HG02870 (cell line): ENCODE measurements around the gene DSCAM.

Experiments used
- ATAC-seq: cut with Tn5 transposase; IDR thresholded peaks from one replicate; pipeline ENCODE4 v1.9.1; 2021; ENCODE audit warnings: mild to moderate bottlenecking, moderate library complexity; ENCODE audit not compliant: unreplicated experiment

DSCAM gene

DNA sequence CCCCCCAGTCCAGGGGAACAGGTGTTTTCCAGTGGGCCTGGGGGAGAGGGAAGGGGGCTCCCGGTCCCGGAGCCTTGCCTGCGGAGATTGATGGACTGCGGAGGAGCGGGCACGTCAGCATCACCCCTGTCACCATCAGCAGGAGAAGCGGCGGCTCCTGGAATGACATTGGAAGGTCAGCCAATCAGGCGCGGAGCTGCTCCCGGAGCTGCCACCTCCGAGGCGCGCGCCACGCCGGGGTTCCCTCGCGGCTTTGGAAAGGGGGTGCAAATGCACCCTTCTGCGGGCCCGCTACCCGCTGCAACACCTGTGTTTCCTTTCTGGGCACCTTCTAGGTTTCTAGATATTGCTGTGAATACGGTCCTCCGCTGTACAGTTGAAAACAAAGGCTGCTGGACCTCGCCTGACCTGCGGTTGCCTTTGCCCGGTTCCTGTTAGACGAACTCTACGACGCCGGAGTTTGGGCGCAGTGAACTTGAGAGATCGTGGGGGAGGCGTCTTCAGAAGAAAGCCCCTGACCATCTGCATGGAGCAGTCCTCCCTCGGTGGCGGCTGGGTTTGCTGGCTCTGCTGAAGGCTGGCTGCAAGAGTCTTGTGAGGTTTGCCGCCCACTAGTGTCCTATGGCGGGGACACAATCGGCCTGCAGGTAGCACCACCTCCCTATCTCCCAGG, 5.3 kb downstream of the DSCAM start:
- no peak for ATAC-seq

DNA sequence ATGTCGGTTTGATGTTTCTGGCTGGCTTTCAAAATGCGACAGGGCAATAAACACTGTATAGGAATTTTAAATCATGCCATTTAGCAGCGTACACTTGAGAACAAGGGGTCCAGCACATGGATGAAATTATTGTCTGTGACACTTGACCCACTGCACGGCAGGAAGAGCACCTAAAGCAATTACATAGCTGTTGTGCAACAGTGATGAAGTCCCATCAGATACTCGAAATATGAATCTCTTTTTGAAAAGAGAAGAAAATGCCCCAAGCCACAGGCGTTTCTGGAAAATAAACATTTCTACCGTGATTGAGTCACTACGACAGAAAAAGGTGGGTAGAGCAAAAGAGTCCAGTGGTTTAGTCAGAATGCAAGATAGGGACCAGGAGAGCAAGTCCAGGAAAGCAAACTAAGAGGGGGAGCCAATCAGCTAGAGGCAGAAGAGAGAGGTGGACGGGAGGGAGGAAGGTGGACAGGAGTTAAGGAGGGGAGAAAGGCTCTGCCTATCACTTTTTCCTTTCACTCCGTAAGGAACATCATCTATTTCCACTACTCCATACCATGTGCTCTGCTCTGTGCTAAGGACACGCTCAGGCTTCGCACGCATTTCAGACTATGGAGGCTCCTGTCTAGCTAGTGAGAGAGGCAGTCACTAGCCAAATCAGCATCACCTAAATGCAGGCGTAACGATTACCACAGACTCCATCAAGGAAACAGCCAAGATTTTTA, 6.4 kb downstream of the DSCAM start:
- no peak for ATAC-seq

DNA sequence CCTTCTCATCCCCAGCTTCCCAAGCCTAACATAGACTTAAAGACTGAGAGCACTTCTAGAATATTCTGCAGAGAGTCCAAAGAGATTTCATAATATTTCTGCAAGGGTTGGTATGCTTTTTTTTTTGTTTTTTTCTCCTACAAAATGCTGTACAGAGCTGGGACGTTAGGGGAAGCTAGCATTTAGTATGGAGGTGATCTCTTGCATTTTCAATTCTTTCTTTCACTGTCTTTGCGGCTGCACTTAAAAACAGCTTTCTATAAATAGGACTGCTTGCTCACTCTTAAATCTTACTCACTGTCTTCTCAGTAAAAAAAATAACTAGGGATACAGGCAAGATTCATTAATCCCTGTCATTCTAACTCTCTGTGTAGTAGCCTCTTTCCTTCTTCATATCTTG, 7.4 kb downstream of the DSCAM start:
- no peak for ATAC-seq

DNA sequence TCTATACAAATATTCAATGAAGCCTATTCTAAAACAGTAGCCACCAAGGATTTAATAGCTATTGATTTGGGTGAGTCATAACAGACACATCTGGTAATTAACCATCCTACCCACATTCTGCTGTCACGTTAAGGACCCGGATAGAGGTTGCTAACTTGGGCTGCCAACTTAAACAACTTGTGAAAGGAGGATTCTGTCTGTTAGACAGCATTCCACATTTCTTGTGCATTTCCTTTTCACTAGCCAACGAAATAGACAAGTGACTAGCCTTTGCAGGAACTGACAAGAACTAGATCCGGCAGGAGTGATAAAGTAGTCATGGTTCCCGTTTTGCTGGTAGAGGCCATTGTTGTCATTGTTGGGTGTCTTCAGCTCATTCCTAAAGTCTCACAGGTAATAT, 9.5 kb downstream of the DSCAM start:
- no peak for ATAC-seq

DNA sequence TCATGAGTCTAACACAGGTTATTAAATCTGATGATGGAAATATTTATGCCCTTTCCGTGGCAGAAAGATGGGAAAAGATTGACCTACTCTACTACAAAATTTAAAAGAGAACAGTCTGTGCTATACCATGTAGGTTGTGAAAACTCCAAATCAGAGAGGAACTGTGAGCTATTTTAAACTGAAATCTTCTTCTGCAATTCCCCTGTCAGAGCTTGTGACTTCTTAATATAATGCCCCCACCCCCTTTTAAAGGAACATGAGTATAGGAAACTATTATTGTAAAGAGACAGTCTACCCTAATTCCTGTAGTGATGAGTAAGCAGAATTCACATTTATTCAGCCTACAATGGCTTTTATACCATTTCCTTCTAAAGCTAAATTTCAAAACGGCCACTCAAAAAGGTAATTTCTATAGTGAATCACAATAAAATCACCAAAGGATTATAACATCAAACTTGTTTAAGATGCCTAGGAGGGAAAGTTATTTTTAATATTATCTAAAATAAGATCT, 11.7 kb downstream of the DSCAM start:
- no peak for ATAC-seq

DNA sequence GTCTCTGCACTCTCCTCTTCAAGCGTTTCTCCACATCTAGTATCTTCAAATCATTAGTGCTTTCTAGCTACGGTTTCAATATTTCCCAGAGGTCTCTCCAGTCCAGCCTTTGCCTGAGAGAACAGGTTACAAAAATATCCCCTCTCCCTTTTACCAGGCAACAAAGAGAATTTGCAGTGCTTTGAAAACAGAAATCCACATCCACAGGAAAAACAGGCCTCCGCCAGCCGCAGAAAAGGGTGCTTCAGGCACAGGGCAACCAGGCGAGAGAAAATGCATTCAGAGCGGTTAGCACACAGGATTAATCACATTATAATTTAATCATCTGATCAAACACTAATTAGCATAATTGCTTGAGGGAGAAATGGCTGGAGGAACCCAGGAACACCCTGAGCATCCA, 13.8 kb downstream of the DSCAM start:
- no peak for ATAC-seq

DNA sequence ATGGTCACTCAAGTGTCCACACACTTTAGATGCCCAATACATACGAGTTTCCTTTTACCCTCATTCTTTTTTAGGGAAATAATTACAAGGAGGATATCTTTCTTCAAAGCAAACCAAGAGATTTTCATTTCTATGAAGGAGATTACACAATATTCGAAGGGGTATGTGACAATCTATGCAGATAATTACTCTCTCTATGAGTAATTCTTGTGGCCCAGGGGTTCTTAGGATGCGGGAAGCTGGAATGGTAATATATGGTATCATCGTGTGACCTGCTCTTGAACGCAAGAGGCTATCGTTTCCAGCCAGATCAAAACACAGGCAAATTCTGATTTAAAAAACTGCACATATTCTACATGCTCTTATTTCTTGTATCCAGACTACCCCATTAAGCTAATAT, 14.6 kb downstream of the DSCAM start:
- no peak for ATAC-seq

DNA sequence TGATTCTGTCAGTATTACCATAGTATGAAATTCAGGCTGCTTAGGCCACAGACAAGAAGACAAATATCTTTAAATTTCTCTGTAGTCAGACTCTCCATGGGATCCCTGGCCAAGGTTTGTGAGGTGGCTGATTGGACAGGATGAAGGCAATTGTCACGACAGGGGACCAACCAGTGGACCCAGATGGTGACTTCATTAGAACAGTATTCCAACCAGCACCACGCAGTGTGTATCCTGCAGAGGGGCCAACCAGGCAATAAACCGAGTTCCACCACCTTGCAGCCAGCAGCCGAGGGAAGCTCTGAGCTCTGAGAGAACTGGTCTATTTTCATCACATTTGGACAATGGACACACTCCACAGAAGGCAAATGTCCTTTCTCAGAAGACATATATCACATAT, 16.1 kb downstream of the DSCAM start:
- ATAC-seq: no peak

DNA sequence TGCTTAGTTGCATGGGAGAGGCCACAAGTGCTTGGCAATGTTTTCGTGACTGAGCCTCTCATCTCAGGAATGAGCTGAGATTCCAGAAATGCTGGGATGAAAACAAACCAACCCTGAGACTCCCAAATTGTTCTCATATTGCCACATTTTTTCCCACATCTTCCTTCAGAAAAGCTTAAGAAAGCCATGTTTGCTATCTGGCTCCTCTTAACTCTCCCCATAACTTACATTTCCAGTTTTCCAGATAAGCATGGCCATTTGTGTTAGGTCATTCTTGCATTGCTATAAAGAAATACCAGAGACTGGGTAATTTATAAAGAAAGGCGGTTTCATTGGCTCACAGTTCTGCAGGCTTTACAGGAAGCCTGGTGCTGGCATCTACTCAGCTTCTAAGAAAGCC, 17.2 kb downstream of the DSCAM start:
- no peak for ATAC-seq

DNA sequence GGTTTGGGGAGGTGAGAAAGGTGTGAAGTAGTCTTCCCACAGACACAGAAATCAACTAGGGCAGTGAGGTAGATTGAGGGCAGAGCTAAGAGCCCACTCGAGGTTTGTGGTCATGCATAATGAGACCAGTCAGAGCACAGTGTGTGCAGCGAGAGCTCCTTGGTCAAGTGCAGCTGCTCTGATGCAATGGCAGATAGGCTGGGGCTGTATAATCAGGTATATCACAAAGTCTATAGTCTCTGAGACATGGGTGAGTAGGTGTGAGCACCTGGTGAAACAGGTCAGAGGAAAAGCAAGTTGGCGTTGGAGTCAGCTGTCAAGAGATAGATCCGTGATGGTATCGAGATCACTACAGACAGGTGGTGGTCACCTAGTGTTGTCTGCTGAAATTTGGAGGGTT, 17.6 kb downstream of the DSCAM start:
- no peak for ATAC-seq

DNA sequence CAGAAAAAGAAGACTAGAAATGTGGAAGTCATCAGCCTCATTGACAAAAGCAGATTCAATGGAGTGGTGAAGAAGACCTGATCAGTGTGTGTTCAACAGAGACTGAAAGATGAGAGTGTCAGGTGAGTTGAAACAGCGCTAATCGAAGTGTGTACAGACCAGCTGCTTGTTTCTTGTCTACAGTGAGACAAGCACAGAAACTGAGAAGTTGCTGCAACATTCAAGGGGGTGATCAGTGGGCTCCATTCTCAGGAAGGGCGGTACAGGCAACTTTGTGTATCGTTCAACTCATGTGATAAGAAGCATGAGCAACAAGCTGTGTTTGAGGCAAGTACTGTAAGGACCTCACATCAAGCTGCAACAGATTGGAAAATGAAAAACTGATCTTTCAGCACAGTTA, 19.4 kb downstream of the DSCAM start:
- no peak for ATAC-seq

DNA sequence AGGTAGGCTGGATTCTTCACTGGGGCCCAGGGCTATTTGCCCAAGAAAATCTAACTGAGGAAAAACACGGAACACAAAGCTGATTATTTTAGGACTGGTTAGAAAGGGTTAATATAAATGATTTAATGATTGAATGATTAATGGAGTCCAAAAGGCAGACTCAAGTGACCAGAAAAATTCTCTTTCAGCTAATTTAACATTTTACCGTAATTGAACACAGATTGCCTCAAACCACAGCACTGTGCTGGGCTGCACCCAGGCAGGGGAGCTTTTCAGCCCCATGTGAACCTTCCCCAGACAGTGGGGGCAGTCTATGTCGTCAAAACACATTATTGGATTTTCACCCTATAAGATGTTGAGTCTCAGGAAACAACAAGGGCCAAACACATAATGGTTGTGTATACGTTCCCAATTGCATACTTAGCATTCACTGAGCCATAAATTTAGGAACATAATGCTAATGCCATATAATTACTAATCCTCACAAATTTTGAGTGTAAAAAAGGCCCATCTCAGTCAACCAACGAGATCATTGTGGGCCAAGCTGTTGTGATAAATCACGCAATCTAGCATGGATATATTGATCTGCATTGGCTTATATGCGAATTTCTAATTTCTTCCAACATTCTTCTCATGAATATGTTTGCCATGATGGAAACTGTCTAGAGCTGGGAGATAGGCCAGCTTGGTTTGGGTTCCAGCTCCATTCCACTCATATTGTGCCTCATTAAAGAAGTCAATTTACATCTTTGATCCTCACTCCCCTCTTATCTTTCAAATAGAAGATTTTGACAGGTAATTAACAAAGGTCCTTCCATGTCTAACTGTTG, 27.7 kb downstream of the DSCAM start:
- ATAC-seq: no peak

DNA sequence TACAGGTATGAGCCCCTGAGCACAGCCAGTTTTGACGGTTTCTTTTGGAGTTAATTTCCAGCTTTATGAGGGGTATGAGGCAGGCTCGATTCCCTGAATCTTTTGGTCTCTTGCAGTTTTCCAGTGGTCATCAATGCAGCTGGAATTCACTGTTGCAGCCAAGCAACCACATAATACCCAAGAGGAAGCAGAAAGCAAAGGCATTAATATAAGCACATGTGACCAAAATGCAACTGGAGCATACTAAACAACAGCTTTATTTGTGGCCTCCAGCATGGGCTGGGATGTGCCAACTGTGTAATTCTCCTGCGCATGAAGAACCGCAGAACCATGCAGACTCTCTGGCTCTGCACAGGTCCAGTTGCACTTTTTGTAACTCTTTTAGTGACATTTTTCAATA, 33.0 kb downstream of the DSCAM start:
- no peak for ATAC-seq

DNA sequence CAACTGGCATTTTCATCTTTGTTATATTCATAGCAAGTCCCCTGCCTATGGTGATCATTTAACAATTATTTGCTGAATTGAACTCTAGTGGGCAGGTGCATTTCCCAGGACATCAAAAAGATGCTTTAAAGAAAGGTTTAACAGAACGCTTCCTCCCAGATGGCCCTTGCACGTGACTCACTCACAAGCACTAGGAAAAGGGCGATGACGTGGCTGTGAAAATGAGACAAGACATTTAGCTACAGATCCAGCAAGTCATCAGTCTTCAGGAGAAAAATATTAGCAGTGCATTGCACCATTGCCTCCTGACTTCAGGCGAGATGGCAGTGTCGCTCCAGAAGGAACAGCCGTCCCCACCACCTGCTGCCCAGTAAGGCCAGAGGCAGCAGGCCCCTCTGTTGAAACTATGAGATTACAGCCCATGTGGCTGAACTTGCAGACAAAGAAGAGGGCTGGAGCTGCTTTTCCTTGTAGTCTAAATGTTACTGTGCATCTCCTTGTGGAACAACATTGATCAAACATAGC, 37.2 kb downstream of the DSCAM start:
- ATAC-seq: no peak

DNA sequence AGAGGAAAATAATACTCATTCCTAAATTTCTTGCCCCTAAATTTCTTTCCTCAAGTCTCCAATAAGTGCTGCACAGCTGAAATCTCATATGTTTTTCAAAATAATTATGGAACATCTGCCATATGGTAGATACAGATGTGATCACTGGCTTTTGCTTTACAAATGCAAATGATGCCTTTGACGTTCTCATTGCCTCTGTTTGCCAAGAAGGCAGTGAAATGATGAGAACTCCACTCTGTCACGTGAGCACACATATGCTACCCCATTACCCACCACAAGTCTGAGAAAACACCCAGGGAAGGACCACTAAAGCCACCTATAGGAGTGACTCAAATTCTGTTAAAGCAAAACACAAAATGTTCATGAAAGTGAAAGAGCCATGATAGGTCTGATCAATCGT, 43.9 kb downstream of the DSCAM start:
- no peak for ATAC-seq

DNA sequence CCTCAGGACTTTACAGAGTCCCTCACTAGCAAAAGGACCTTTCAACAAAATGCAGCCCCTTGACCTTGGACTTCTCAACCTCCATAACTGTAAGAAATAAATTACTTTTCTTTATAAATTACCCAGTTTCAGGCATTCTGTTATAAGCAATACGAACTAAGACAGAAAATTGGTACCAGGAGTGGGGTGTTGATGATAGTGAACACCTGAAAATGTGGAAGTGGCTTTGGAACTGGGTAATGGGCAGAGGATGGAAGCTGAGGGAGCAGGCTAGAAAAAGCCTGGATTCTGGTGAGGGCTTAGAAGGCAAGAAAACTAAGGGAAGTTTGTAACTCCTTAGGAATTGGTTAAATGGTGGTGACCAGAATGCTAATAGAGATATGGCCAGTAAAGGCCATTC, 46.8 kb downstream of the DSCAM start:
- ATAC-seq: no peak

DNA sequence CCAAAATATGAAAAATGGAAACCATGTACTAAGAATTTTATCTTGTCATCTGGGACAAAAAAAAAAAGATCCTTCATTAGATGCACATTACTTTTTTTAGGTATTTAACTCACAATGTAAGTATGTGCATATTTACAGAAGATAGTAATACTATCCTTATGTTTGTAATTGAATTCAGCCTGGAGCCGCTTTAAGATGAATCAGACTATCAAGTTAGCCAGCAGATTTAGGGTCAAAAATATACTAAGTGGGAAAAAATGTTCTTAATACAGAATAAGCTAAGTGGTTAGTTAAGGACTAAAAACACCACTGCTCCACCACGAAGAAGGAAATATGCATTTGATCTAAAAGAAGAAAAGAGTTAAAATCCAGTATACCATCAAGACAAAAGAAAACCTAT, 49.1 kb downstream of the DSCAM start:
- no peak for ATAC-seq

DNA sequence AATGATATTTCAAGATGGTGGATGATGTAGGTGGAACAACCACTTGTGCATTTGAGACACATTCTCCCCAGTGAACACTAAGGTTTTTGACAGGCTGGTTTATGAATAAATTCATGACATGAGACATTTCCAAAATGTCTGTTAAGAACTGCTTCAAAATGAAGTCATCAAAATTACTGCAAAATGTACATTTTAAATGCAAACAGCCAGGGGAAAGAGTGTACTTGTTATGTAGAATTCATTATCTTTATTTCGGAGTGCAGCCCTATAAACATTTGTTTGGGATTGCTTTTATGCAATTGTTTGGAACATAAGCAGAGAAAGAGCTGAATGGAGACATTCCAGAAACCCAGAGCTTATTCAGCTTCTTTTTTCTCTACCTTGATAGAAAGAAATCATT, 49.5 kb downstream of the DSCAM start:
- ATAC-seq: no peak

DNA sequence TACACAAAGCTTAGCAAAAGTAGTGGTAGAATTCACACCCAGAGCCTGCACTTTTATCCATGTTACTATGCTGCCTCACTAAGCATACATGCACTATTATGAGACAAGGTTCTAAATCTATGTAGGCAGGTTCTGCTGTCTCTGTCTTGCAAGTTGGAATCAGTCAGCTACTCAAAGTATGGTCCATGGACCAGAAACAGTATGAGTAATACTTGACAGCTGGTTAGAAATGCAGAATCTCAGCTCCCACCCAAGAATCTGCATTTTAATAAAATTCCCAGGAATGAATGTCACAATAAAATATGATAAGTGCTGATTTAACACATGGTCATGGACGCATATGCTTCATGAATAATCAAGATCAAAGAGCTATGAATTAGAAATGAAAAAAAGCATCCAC, 50.5 kb downstream of the DSCAM start:
- ATAC-seq: no peak

DNA sequence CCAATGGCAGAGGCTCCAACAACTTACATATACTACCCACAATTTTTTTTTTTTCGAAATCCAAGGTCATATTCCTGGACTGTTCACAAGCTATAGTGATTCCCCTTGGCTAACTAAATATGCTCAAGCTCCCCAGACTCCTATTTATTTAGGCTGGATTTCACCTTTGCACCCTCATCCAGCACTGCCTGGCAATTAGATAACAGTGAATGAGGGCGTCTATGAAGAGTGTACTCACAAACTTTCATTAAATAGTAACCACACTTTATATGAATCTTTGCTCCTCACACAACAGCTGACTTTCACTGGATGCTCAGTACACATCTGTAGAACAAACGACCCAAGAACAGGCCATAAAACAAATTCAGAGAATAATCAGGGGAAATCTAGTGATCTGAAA, 51.6 kb downstream of the DSCAM start:
- ATAC-seq: no peak

DNA sequence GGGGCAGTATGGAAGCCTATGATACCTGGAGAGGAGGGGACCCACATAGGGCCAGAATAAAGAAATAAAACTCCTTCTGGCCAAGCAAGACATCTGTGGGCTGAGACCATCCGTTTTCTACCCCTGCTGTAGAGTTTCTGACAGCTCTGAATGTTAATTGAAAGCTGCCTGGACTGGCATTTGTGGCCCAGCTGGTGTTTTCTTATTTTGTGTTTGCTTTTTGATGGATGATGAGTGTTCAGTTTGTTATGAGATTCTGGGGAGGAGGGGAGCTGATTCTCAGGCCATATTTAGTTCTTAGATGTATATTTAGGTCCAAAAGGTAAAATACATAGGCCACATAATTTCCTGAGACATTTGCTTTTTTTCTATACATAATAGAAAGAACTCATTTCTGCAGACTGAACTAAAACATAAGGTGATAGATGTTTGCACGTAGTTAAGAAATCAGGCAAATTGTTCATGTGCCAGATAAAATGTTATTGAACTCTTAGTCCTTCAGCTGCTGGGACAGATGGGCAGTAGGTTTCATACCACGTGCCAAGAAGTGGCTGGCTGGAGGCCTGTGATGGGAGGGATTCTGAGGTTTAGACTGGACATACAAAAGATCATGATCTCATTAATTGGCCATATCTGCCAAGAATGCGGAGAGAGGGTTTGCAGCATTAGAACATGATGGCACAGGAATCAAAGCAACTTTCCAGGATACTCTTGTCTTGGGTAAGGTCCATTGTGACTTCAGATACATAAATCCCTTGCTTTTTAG, 54.1 kb downstream of the DSCAM start:
- ATAC-seq: no peak
